GM23248 (cell line): ENCODE data around the gene ANGEL1.

Experiments
- EZH2 ChIP-seq: fragments of 200-600 bp; sonication (generic); IDR thresholded peaks from 2 replicates; pipeline ENCODE4 v1.6.1; 2018; ENCODE audit warnings: antibody characterized with exemption, mild to moderate bottlenecking; ENCODE audit not compliant: insufficient read depth, poor library complexity, severe bottlenecking
- EZH2phosphoT487 ChIP-seq: fragments of 200-600 bp; sonication (generic); IDR thresholded peaks from 2 replicates; pipeline ENCODE4 v1.6.1; 2018; ENCODE audit warnings: antibody characterized with exemption, moderate library complexity, mild to moderate bottlenecking, low read depth; ENCODE audit not compliant: insufficient read depth

DNA sequence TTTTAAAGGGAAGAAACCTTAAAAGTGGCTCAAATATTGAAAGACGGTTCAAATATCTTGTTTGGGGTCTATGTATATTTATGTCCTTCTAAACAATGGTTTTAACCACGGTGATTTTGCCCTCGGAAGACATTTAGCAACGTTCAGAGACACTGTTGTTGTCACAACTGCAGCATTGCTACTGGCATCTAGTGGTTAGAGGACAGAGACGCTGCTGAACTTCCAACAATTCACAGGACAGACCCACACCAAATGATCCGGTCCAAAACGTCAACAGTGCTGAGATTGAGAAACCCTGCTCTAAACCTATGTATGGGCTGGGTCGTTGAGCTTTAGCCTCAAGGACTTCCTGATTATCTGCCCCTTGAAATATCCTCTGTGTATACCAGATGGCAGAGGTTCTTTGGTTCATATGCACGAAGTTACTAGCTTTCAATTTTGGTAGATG, 1.7 kb downstream of the ANGEL1 start:
- TF ChIP-seq EZH2 (no peak), EZH2phosphoT487 (no peak)
